ENCODE results near the gene SNRPA. TPM values are rescaled to one million over a fixed set of nuclear protein-coding genes. Genes with fewer than 3 reads are reported as not detected.

SNRPA gene
- total and polyA plus RNA-seq, 7 donors = 21.5 to 43.6 (median 32.1) TPM

DNA sequence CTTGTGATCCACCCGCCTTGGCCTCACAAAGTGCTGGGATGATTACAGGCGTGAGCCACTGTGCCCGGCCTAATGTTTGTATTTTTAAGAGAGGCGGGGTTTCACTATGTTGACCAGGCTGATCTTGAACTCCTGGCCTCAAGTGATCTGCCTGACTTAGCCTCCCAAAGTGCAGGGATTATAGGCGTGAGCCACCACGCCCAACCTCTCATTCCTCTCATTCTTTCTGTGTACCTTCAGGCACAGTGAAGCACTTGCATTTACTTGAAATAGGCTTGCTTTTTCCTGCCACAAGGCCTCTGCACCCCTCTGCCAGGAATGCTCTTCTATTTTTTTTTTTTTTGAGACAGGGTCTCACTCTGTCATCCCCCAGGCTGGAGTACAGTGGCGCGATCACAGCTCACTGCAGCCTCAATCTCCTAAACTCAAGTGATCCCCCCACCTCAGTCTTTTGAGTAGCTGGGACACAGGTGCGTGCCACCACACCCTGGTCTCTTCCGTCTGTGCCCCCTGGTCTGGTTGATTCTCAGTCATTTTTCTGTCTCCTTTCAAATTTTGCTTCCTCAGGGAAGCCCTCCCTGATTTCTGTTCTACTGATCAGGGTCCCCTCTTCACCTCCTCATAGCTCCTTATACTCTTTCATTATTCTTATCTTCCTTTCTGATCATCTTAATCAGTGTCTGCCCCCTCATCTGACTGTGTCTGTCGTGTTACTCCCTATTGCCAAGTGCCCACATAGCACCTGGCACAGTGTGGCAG is 15.8 kb upstream of the SNRPA start:
- 94 to 95% (median 94%) methylated on average over 11 of the region's 11 CpGs for WGBS, 3 donors
- Histone ChIP-seq H3K27me3 (ENCODE audit: insufficient read depth in 3 of 3, low read length in 2 of 3) (no peaks in the 10 kb centered on the region), H3K36me3 (ENCODE audit: insufficient read depth in 1 of 2, low read depth in 1 of 2) (peaks cover 8 to 100% of the 10 kb centered on the region in 2 donors), H3K4me3 (no peak overlapping the region), H3K27ac (no peak overlapping the region), H3K9me3 (no peaks in the 10 kb centered on the region), H3K4me1 (no peaks in the 10 kb centered on the region)
- ATAC-seq (no peak), DNase-seq (no peak)
- TF ChIP-seq, protein P1, sequence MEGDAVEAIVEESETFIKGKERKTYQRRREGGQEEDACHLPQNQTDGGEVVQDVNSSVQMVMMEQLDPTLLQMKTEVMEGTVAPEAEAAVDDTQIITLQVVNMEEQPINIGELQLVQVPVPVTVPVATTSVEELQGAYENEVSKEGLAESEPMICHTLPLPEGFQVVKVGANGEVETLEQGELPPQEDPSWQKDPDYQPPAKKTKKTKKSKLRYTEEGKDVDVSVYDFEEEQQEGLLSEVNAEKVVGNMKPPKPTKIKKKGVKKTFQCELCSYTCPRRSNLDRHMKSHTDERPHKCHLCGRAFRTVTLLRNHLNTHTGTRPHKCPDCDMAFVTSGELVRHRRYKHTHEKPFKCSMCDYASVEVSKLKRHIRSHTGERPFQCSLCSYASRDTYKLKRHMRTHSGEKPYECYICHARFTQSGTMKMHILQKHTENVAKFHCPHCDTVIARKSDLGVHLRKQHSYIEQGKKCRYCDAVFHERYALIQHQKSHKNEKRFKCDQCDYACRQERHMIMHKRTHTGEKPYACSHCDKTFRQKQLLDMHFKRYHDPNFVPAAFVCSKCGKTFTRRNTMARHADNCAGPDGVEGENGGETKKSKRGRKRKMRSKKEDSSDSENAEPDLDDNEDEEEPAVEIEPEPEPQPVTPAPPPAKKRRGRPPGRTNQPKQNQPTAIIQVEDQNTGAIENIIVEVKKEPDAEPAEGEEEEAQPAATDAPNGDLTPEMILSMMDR (IDR thresholded peaks at IDR 0.05) = no peak
- intact Hi-C loops (cut with DNase I) = no loop called here

DNA sequence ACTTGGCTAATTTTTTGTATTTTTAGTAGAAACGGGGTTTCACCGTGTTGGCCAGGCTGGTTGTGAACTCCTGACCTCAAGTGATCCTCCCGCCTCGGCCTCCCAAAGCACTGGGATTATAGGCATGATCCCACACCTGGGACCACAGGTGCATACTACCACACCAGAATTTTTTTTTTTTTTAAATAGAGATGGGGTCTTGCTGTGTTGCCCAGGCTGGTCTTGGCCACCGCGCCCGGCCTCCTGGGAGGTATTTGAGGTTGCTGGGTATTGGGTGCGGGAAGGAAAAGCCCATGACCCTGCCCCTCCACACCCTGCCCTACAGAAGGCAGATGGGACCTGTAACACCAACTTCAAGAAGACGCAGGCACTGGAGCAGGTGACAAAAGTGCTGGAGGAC is 14.3 kb upstream of the SNRPA start:
- TF ChIP-seq, protein P1 (IDR thresholded peaks at IDR 0.05) = no peak
- no peaks in the 10 kb centered on the region for H3K27me3 ChIP-seq (ENCODE audit: insufficient read depth in 3 of 3, low read length in 2 of 3)
- H3K36me3 ChIP-seq (ENCODE audit: insufficient read depth in 1 of 2, low read depth in 1 of 2) = peaks cover 5 to 93% of the 10 kb centered on the region in 2 donors
- DNase-seq (no peak), ATAC-seq (no peak)
- intact Hi-C loops (cut with DNase I) = no loop called here
- no peaks in the 10 kb centered on the region for H3K9me3 ChIP-seq
- H3K27ac ChIP-seq = no peak overlapping the region
- no peaks in the 10 kb centered on the region for H3K4me1 ChIP-seq
- 88 to 91% (median 88%) methylated on average over 9 of the region's 9 CpGs for WGBS, 3 donors
- H3K4me3 ChIP-seq = no peak overlapping the region

DNA sequence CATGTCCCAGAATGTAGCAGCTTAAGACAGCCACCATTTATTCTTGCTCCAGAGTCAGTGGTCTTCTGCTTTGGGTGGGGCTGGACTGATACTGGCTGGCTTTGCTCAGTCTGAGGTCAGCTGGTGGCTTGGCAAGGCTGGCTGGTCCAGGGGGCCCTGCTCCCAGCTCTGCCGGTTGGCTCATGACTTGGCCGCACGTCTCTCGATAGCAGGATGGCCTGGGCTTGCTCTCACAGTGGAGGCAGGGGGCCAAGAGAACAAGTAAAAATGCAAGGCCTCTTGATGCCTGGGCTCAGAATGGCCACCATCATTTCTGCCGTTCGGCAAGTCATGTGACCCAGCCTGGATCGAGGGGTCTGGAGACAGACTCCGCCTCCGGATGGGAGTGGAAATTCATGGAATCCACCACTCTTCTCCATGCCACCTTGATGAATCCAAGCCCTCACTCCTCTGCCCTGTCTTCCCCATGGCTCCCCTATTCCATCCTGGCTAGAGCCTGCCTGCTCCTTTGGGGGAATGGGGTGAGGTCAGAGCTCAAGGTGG is 13.8 kb upstream of the SNRPA start:
- ATAC-seq = no peak
- DNase-seq = no peak

DNA sequence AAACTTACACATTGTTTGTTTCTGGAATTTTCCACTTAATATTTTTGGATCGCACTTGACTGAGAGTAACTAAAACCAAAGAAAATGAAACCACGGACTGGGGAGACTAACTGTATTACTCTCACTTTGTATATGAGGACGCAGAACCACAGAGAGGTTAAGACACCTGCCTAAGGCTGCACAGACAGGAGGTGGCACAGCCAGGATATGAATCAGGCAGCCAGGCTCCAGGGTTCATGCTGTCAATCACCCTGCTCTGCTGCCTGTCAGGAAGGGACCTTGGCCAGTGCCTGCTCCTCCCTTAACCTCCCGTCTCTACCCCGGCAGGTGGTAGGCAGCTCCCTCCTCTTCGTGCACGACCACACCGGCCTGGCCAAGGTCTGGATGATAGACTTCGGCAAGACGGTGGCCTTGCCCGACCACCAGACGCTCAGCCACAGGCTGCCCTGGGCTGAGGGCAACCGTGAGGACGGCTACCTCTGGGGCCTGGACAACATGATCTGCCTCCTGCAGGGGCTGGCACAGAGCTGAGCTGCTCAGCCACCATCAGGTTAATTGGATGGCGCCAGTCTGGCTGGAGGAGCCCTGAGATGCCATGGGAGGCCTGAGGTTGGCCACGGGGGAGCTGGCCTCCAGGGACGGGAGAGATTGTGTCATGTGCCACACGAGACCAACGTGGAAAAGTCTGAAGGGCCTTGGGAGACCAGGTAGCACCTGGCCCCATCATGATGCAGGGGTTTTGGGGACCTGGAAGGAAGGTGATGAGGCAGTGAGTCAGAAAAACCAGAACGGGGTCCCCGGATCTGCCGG is 11.8 kb upstream of the SNRPA start:
- Histone ChIP-seq H3K4me1 (no peaks in the 10 kb centered on the region), H3K36me3 (ENCODE audit: insufficient read depth in 1 of 2, low read depth in 1 of 2) (peaks cover 5 to 89% of the 10 kb centered on the region in 2 donors), H3K9me3 (no peaks in the 10 kb centered on the region), H3K27me3 (ENCODE audit: insufficient read depth in 3 of 3, low read length in 2 of 3) (no peaks in the 10 kb centered on the region), H3K4me3 (no peak overlapping the region), H3K27ac (no peak overlapping the region)
- ATAC-seq (no peak), DNase-seq (no peak)
- 72 to 81% (median 75%) methylated on average over 22 of the region's 22 CpGs for WGBS, 3 donors
- TF ChIP-seq, protein P1 (IDR thresholded peaks at IDR 0.05) = no peak
- intact Hi-C loops (cut with DNase I) = no loop called here

More for the DNA sequence above, 13.8 kb upstream of the SNRPA start:
- no peaks in the 10 kb centered on the region for H3K4me1 ChIP-seq
- H3K27me3 ChIP-seq (ENCODE audit: insufficient read depth in 3 of 3, low read length in 2 of 3) = no peaks in the 10 kb centered on the region
- TF ChIP-seq, protein P1 (IDR thresholded peaks at IDR 0.05) = no peak
- H3K27ac ChIP-seq = no peak overlapping the region
- peaks cover 5 to 93% of the 10 kb centered on the region in 2 donors for H3K36me3 ChIP-seq (ENCODE audit: insufficient read depth in 1 of 2, low read depth in 1 of 2)
- intact Hi-C loops (cut with DNase I) = no loop called here
- H3K9me3 ChIP-seq = no peaks in the 10 kb centered on the region
- WGBS, 3 donors = 69 to 74% (median 69%) methylated on average over 9 of the region's 9 CpGs
- no peak overlapping the region for H3K4me3 ChIP-seq

Data from psoas muscle (tissue), 8 donors.